ENCODE results near the gene TAF1D.

- TF ChIP-seq POLR2AphosphoS5 (IDR thresholded peaks at IDR 0.05; ENCODE audit: borderline replicate concordance, low read depth, low read length) (no peak), EZH2 (IDR thresholded peaks at IDR 0.05) (no peak)
Measured at GRCh38 chr11:93773601-93774200, 32.4 kb upstream of the TAF1D start.

Measured in SK-N-MC (cell line).